ENCODE results near the gene ZFP36L1.

ZFP36L1 gene

DNA sequence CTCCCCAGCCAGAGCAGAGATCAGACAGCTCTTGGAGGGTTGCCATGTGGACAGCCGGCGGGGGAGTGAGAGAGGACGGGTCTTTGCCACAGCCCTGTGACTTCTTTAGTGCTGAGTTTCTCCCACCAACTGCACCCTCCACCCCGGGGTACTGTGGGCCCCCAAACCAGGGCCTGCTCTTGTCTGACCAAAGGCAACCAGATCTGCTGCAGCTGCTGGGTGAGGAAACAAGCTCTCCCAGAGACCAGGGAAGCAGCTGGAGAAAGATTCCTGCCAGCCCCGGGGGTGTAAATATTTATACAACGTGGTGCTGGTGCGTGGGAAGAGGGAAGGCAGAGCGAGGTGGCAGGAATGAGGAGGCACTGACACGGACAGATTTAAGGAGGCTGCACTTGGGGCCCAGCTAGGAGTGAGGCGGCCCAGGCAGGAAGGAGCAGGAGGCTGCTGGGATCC is 14.3 kb upstream of the ZFP36L1 start:
- Histone ChIP-seq H3K9me3 (ENCODE audit: control insufficient read depth, insufficient read depth, low read length) (0 out of 2 replicates have a peak, but pooled peaks cover 3% of the 10 kb centered on the region), H3K4me3 (ENCODE audit: low read depth, low read length) (no peak overlapping the region), H3K9ac (ENCODE audit: low read depth, low read length) (no peak overlapping the region), H3K4me1 (ENCODE audit: control insufficient read depth, insufficient read depth, low read length) (no peaks in the 10 kb centered on the region), H3K36me3 (ENCODE audit: control insufficient read depth, insufficient read depth, low read length) (no peaks in the 10 kb centered on the region), H3K27ac (ENCODE audit: low read depth, low read length) (no peak overlapping the region), H3K27me3 (ENCODE audit: control insufficient read depth, insufficient read depth, low read length) (no peaks in the 10 kb centered on the region)

DNA sequence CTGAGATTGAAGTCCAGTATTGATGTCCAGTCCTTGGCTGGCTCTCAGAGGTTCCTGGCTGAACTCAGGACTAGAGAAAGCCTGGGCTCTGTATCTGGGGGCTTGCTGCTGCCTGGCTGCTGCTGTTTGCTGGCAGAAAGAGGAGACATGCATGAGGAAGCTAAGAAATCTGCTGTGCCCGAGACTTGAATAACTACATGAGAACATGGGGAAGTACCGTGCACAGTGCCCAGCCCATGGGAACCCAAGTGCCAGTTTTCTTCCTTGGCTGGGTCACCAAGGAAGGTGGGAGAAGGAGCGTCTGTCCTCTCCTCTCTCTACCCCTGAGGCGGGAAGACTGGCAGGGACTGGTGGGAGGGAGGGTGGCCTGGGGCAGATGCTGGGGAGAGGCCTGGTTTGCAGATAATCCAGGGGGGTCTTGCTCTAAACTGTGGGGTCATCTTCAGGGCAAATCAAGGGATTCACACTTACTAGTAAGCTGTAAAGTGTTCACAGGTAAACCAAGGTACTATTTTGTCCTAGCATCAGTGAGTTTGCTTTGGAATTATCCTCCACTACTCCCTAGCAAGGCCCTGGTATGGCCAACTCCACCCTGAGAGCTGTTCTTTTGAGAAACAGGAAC is 13.8 kb upstream of the ZFP36L1 start:
- H3K4me1 ChIP-seq (ENCODE audit: control insufficient read depth, insufficient read depth, low read length): no peaks in the 10 kb centered on the region
- H3K9me3 ChIP-seq (ENCODE audit: control insufficient read depth, insufficient read depth, low read length): 0 out of 2 replicates have a peak, but pooled peaks cover 3% of the 10 kb centered on the region
- no peak overlapping the region for H3K4me3 ChIP-seq (ENCODE audit: low read depth, low read length)
- no peaks in the 10 kb centered on the region for H3K27me3 ChIP-seq (ENCODE audit: control insufficient read depth, insufficient read depth, low read length)
- H3K27ac ChIP-seq (ENCODE audit: low read depth, low read length): no peak overlapping the region
- no peaks in the 10 kb centered on the region for H3K36me3 ChIP-seq (ENCODE audit: control insufficient read depth, insufficient read depth, low read length)
- no peak overlapping the region for H3K9ac ChIP-seq (ENCODE audit: low read depth, low read length)

DNA sequence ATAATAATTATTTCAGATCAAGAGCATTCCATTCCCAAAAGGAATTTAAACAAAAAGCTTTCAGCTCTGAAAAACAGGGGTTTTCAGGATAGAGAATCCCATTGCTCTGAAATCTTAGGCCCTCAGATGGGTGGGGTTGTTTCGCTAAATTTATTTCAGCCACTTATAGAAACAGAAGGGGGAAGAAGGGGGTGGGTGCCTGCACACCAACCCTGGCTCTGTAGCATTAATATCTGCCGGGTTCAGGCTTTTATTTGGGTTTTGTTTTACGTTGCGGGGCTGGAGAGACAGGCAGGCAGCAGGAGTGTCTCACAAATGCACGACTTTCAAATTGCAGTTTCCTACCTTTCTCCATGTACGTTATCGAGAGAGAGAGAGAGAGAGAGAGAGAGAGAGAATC is 12.5 kb upstream of the ZFP36L1 start:
- no peaks in the 10 kb centered on the region for H3K27me3 ChIP-seq (ENCODE audit: control insufficient read depth, insufficient read depth, low read length)
- 0 out of 2 replicates have a peak, but pooled peaks cover 3% of the 10 kb centered on the region for H3K9me3 ChIP-seq (ENCODE audit: control insufficient read depth, insufficient read depth, low read length)
- H3K27ac ChIP-seq (ENCODE audit: low read depth, low read length): no peak overlapping the region
- H3K36me3 ChIP-seq (ENCODE audit: control insufficient read depth, insufficient read depth, low read length): no peaks in the 10 kb centered on the region
- no peak overlapping the region for H3K9ac ChIP-seq (ENCODE audit: low read depth, low read length)
- no peak overlapping the region for H3K4me3 ChIP-seq (ENCODE audit: low read depth, low read length)
- H3K4me1 ChIP-seq (ENCODE audit: control insufficient read depth, insufficient read depth, low read length): peaks cover under 1% of the 10 kb centered on the region; the same call in 1 of the 2 replicates

DNA sequence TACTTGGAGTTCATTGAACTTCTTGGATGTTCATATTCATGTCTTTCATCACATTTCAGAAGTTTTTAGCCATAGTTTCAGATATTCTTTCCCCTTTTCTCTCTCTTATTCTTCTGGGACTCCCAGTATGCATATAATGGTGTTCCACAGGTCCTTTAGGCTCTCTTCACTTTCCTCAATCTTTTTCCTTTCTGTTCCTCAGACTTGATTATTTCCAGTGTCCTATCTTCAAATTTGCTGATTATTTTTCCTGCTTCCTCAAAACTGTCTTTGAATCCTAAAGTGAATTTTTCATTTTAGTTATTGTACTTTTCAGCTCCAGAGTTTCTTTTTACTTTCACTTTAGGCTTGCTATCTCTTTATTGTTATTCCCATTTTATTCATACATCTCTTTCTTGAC is 8.8 kb upstream of the ZFP36L1 start:
- no peak overlapping the region for H3K27ac ChIP-seq (ENCODE audit: low read depth, low read length)
- H3K9me3 ChIP-seq (ENCODE audit: control insufficient read depth, insufficient read depth, low read length): peaks cover 6% of the 10 kb centered on the region; the same call in 1 of the 2 replicates
- no peak overlapping the region for H3K4me3 ChIP-seq (ENCODE audit: low read depth, low read length)
- no peak overlapping the region for H3K9ac ChIP-seq (ENCODE audit: low read depth, low read length)
- no peaks in the 10 kb centered on the region for H3K27me3 ChIP-seq (ENCODE audit: control insufficient read depth, insufficient read depth, low read length)
- H3K36me3 ChIP-seq (ENCODE audit: control insufficient read depth, insufficient read depth, low read length): no peaks in the 10 kb centered on the region
- H3K4me1 ChIP-seq (ENCODE audit: control insufficient read depth, insufficient read depth, low read length): peaks cover 24% of the 10 kb centered on the region

DNA sequence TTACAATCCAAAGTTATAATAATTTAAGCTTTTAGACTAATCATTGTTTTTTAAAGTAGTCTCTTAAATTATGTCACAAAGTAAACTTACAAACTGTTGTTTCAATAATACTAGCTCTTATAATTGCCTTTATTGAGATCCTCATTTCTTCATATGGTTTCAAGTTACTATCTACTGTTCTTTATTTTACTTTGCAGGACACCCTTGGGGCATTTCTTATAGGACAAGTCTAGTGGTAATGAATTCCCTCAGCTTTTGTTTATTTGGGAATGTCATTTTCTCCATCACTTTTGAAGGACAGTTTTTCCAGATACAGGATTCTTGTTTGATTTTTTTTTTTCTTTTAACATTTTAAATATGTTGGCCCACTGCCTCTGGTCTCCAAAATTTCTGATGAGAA is 8.1 kb upstream of the ZFP36L1 start:
- no peak overlapping the region for H3K27ac ChIP-seq (ENCODE audit: low read depth, low read length)
- H3K36me3 ChIP-seq (ENCODE audit: control insufficient read depth, insufficient read depth, low read length): no peaks in the 10 kb centered on the region
- no peak overlapping the region for H3K4me3 ChIP-seq (ENCODE audit: low read depth, low read length)
- peaks cover 6% of the 10 kb centered on the region; the same call in 1 of the 2 replicates for H3K9me3 ChIP-seq (ENCODE audit: control insufficient read depth, insufficient read depth, low read length)
- peaks cover 26% of the 10 kb centered on the region for H3K4me1 ChIP-seq (ENCODE audit: control insufficient read depth, insufficient read depth, low read length)
- H3K27me3 ChIP-seq (ENCODE audit: control insufficient read depth, insufficient read depth, low read length): no peaks in the 10 kb centered on the region
- H3K9ac ChIP-seq (ENCODE audit: low read depth, low read length): no peak overlapping the region

DNA sequence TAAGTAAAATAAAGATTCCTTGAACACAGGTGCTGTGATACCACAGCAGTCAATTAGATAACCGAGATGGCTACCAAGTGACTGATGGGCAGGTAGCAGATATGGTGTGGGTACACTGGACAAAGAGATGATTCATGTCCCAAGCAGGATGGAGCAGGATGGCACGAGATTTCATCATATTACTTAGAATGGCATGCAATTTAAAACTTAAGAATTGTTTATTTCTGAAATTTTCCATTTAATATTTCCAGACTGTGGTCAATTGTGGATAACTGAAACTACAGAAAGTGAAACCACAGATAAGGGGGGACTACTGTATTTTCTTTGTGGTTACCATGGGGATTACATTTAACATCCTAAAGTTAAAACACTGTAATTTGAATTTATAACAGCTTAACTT is 7.5 kb upstream of the ZFP36L1 start:
- no peaks in the 10 kb centered on the region for H3K27me3 ChIP-seq (ENCODE audit: control insufficient read depth, insufficient read depth, low read length)
- no peaks in the 10 kb centered on the region for H3K36me3 ChIP-seq (ENCODE audit: control insufficient read depth, insufficient read depth, low read length)
- no peak overlapping the region for H3K9ac ChIP-seq (ENCODE audit: low read depth, low read length)
- H3K4me3 ChIP-seq (ENCODE audit: low read depth, low read length): no peak overlapping the region
- H3K4me1 ChIP-seq (ENCODE audit: control insufficient read depth, insufficient read depth, low read length): peaks cover 26% of the 10 kb centered on the region
- peaks cover 6% of the 10 kb centered on the region; the same call in 1 of the 2 replicates for H3K9me3 ChIP-seq (ENCODE audit: control insufficient read depth, insufficient read depth, low read length)
- no peak overlapping the region for H3K27ac ChIP-seq (ENCODE audit: low read depth, low read length)

DNA sequence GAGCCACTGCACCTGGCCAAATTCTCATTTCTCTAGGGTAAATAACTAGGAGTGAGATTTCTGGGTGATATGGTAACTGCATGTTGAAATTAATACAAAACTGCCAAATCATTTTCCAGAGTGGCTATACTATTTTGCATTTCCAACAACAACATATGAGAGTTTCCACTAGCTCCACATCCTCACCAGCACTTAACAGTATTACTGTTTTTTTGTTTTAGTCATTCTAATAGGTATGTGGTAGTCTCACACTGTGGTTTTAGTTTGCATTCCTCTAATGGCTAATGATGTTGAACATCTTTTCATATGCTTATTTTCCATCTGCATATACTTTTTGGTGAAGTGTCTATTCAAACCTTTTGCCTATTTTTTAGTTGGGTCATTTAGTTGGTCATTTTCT is 5.8 kb upstream of the ZFP36L1 start:
- Histone ChIP-seq H3K4me3 (ENCODE audit: low read depth, low read length) (no peak overlapping the region), H3K36me3 (ENCODE audit: control insufficient read depth, insufficient read depth, low read length) (no peaks in the 10 kb centered on the region), H3K27ac (ENCODE audit: low read depth, low read length) (no peak overlapping the region), H3K4me1 (ENCODE audit: control insufficient read depth, insufficient read depth, low read length) (peaks cover 26% of the 10 kb centered on the region), H3K9ac (ENCODE audit: low read depth, low read length) (no peak overlapping the region), H3K27me3 (ENCODE audit: control insufficient read depth, insufficient read depth, low read length) (no peaks in the 10 kb centered on the region), H3K9me3 (ENCODE audit: control insufficient read depth, insufficient read depth, low read length) (peaks cover 6% of the 10 kb centered on the region; the same call in 1 of the 2 replicates)

DNA sequence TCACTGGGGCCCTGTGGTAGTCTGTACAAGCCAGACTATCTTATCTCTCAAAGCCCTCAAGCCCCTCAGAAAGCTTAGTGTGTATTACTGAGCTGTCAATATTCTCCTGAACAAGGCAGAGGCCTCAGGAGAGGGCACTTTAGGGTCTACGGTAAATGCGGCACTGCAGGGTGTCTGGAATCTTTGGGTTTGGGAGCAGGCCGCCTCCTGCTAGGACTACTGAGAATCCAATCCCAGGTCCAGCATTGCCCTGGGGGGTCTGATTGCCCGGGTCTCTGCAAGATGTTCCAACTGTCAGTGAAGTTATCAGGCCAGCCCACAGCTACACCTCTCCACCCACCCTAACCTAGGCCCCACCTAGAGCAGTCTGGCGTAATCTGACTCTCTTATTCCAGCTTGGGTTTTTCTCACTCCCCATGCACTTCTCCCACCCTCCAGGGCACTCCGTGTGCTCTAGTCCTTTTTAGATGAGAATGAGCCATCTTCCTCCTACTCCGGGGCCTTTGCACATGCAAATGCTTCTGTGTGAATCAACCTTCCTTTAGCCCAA is 4.3 kb upstream of the ZFP36L1 start:
- no peak overlapping the region for H3K9ac ChIP-seq (ENCODE audit: low read depth, low read length)
- H3K27ac ChIP-seq (ENCODE audit: low read depth, low read length): peak overlapping the region; percentile 100
- peak overlapping the region; percentile 97 for H3K4me3 ChIP-seq (ENCODE audit: low read depth, low read length)
- peaks cover 26% of the 10 kb centered on the region for H3K4me1 ChIP-seq (ENCODE audit: control insufficient read depth, insufficient read depth, low read length)
- no peaks in the 10 kb centered on the region for H3K27me3 ChIP-seq (ENCODE audit: control insufficient read depth, insufficient read depth, low read length)
- H3K9me3 ChIP-seq (ENCODE audit: control insufficient read depth, insufficient read depth, low read length): peaks cover 4% of the 10 kb centered on the region; the same call in 1 of the 2 replicates
- H3K36me3 ChIP-seq (ENCODE audit: control insufficient read depth, insufficient read depth, low read length): no peaks in the 10 kb centered on the region

DNA sequence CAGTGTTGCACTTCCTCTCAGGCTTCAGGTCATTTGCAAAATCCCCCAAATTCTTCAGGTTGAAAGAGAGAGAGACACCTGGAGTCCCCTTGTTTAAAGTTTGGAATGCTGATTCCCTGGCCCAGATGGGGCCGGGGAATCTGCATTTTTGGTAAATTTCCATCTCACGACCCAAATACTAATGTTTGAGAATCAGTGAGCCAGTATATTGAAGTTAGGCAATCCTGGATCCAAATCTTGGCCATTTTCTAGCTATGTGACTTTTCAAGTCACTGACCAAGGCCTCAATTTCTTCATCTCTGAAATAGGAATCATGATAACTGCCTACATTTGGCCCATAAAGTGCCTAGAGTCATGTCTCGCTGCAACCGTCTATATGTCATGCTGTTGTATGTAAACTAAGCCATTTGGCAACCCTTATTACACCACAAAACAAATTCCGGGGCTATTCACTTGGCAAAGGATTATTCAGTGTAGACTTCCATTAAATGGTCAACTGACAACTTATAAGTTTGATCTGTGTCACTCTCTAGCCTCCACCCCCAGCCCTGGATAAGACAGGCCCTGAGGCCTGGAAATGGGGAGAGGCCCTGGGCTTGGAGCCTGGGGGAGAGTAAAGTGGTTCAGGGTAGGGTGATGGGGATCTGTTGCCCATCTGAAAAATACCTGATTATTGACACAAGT is 3.7 kb upstream of the ZFP36L1 start:
- H3K9ac ChIP-seq (ENCODE audit: low read depth, low read length): peak overlapping the region; percentile 92
- H3K27ac ChIP-seq (ENCODE audit: low read depth, low read length): peak overlapping the region; percentile 100
- H3K36me3 ChIP-seq (ENCODE audit: control insufficient read depth, insufficient read depth, low read length): no peaks in the 10 kb centered on the region
- H3K4me3 ChIP-seq (ENCODE audit: low read depth, low read length): peak overlapping the region; percentile 97
- H3K9me3 ChIP-seq (ENCODE audit: control insufficient read depth, insufficient read depth, low read length): peaks cover 4% of the 10 kb centered on the region; the same call in 1 of the 2 replicates
- no peaks in the 10 kb centered on the region for H3K27me3 ChIP-seq (ENCODE audit: control insufficient read depth, insufficient read depth, low read length)
- peaks cover 26% of the 10 kb centered on the region for H3K4me1 ChIP-seq (ENCODE audit: control insufficient read depth, insufficient read depth, low read length)

DNA sequence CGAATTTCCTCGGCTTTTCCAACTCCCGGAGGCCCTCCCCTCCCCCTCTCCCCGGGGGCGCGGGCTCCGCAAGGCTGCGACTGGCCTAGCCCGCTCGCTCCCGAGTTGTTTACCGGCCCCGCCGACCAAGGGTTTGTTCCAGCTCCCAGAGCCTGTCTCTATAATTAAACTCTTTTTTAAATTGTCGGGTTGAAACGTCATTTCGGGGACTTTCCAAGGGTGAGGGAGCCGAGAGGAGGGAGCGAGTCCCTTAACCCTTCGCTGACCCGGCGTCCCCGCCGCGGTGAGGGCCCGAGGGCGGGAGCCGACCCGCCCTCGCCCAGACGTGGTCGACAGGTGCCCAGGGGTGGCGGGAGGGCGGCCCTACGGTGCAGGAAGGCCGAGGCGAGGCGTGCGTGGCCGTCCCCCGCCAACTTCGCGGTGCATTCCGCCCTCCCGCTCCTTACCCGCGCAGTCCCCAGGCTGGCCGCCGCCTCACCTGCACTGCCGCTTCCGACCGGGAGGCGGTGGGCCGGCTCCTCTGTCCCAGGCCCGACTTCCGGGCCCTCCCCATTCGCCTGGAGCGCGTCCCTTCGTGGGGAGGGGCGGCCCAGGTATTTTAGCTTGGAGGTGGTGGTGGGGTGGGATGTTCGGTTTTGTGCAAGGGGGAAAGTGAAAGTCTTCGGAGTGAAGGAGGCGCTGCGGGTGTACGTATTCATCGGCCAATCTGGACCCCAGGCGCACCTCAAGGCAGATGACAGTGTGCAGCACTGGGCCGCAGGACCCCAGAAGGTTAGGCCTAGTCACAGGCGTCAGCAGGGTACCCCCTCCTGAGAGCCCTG is 2.9 kb upstream of the ZFP36L1 start:
- Histone ChIP-seq H3K4me3 (ENCODE audit: low read depth, low read length) (peak overlapping the region; percentile 97), H3K36me3 (ENCODE audit: control insufficient read depth, insufficient read depth, low read length) (0 out of 2 replicates have a peak, but pooled peaks cover 6% of the 10 kb centered on the region), H3K4me1 (ENCODE audit: control insufficient read depth, insufficient read depth, low read length) (peaks cover 26% of the 10 kb centered on the region), H3K9me3 (ENCODE audit: control insufficient read depth, insufficient read depth, low read length) (peaks cover 4% of the 10 kb centered on the region; the same call in 1 of the 2 replicates), H3K9ac (ENCODE audit: low read depth, low read length) (peak overlapping the region; percentile 92), H3K27ac (ENCODE audit: low read depth, low read length) (peak overlapping the region; percentile 100), H3K27me3 (ENCODE audit: control insufficient read depth, insufficient read depth, low read length) (no peaks in the 10 kb centered on the region)
